ENCODE results near the gene SLC35A5. TPM values are rescaled to one million over a fixed set of nuclear protein-coding genes. Genes with fewer than 3 reads are reported as not detected.

SLC35A5 gene
- total and polyA plus RNA-seq, 9 donors, result 20.8 to 30.9 (median 25.0) TPM

DNA sequence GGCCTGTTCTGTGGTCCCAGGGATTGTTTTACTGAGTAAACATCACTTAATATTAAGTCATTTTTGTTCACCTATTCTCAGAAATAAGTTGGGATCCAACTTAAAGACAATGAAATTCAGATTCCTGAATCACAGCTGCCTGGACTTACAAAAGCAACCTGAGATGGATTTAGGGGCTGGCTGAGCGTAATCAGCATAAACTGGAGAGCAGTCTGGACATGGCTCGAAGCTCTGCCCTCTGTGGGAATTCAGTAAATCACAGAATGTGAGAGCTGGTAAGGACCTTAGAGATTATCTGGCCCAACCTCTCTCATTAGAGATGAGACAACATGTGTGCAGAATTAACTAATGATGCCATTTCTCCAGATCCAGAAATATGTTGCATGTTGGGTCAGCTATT, 55.4 kb downstream of the SLC35A5 start:
- WGBS (ENCODE audit: insufficient coverage), result no CpG with 5 or more reads among the region's 2 CpGs
- H3K4me3 ChIP-seq (ENCODE audit: low read length), result no peak overlapping the region
- H3K36me3 ChIP-seq (ENCODE audit: control insufficient read depth, insufficient read depth, low read length), result no peaks in the 10 kb centered on the region
- no peak for DNase-seq
- H3K27me3 ChIP-seq (ENCODE audit: control insufficient read depth, insufficient read depth, low read length), result no peaks in the 10 kb centered on the region
- H3K27ac ChIP-seq (ENCODE audit: low read length), result no peak overlapping the region
- H3K4me1 ChIP-seq (ENCODE audit: control insufficient read depth, insufficient read depth, low read length), result peaks cover 3% of the 10 kb centered on the region
- no peaks in the 10 kb centered on the region for H3K9me3 ChIP-seq (replicated peaks; ENCODE audit: control insufficient read depth, low read depth, low read length)

DNA sequence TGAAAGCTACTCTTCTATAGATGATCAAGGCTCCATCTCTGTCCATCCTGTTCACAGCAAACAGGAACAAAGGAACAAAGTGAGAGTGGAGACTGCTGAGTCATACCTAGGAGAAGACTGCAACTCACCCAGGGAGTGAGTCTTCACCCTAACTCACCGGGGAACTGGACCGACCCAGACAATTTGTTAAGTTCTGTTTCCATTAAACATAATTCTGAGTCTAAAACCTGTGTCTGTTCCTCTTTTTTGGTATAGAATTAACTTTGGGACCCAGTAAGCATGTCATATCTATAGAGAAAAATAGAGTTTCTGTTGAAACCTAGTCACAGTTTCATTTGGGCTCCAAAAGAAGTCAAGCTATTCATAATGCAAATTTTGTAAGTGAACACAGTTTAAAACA, 57.5 kb downstream of the SLC35A5 start:
- no CpG with 5 or more reads among the region's 2 CpGs for WGBS (ENCODE audit: insufficient coverage)
- Histone ChIP-seq H3K27ac (ENCODE audit: low read length) (no peak overlapping the region), H3K27me3 (ENCODE audit: control insufficient read depth, insufficient read depth, low read length) (no peaks in the 10 kb centered on the region), H3K9me3 (replicated peaks; ENCODE audit: control insufficient read depth, low read depth, low read length) (no peaks in the 10 kb centered on the region), H3K4me3 (ENCODE audit: low read length) (no peak overlapping the region), H3K4me1 (ENCODE audit: control insufficient read depth, insufficient read depth, low read length) (peaks cover 3% of the 10 kb centered on the region), H3K36me3 (ENCODE audit: control insufficient read depth, insufficient read depth, low read length) (no peaks in the 10 kb centered on the region)
- DNase-seq, result no peak

DNA sequence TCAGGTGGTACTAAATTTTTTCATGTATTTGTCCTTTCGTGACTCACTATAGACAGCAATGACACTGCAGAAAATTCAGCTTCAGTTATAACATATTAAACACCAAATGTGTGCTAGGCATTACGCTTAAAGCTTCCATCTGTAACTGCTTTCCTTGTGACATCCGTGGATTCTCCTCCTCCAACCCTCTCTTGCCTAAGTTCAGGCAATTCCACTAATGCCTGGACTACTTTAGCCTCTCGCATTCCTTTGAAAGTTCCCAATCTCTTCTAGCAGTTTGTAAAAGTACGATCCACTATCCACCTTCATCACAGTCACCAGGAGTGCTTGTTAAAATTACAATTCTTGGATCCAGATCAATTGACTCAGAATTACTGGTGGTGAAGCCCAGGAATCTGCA, 61.4 kb downstream of the SLC35A5 start:
- WGBS (ENCODE audit: insufficient coverage), result 89% methylated on average over 4 of the region's 5 CpGs
- no peak overlapping the region for H3K4me3 ChIP-seq (ENCODE audit: low read length)

DNA sequence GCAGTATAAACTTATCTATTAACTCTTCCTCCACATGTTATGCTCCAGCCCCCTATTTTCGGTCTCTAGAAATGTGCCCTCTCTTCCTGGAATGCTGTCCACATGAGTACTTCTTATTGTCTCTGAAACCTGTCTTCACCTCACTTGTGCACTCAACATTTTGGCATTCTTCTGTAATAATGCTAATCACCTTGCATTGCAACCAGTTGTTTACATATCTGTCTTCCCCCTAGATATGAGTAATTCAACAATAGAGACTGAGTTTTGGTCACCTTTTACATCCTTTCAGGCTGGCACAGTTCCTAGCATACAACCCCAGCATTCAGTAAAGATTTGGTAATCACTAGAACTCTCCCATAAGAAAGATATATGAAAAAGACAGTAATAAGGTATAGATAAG, 61.9 kb downstream of the SLC35A5 start:
- DNase-seq, result no peak
- no peaks in the 10 kb centered on the region for H3K27me3 ChIP-seq (ENCODE audit: control insufficient read depth, insufficient read depth, low read length)
- no peak overlapping the region for H3K4me3 ChIP-seq (ENCODE audit: low read length)
- no peaks in the 10 kb centered on the region for H3K9me3 ChIP-seq (replicated peaks; ENCODE audit: control insufficient read depth, low read depth, low read length)
- 89% methylated on average over 1 of the region's 1 CpG for WGBS (ENCODE audit: insufficient coverage)
- peaks cover 3% of the 10 kb centered on the region for H3K4me1 ChIP-seq (ENCODE audit: control insufficient read depth, insufficient read depth, low read length)
- H3K27ac ChIP-seq (ENCODE audit: low read length), result no peak overlapping the region
- no peaks in the 10 kb centered on the region for H3K36me3 ChIP-seq (ENCODE audit: control insufficient read depth, insufficient read depth, low read length)

More for the DNA sequence above, 61.4 kb downstream of the SLC35A5 start:
- no peak for DNase-seq
- no peaks in the 10 kb centered on the region for H3K27me3 ChIP-seq (ENCODE audit: control insufficient read depth, insufficient read depth, low read length)
- peaks cover 3% of the 10 kb centered on the region for H3K4me1 ChIP-seq (ENCODE audit: control insufficient read depth, insufficient read depth, low read length)
- H3K27ac ChIP-seq (ENCODE audit: low read length), result no peak overlapping the region
- no peaks in the 10 kb centered on the region for H3K36me3 ChIP-seq (ENCODE audit: control insufficient read depth, insufficient read depth, low read length)
- H3K9me3 ChIP-seq (replicated peaks; ENCODE audit: control insufficient read depth, low read depth, low read length), result no peaks in the 10 kb centered on the region

DNA sequence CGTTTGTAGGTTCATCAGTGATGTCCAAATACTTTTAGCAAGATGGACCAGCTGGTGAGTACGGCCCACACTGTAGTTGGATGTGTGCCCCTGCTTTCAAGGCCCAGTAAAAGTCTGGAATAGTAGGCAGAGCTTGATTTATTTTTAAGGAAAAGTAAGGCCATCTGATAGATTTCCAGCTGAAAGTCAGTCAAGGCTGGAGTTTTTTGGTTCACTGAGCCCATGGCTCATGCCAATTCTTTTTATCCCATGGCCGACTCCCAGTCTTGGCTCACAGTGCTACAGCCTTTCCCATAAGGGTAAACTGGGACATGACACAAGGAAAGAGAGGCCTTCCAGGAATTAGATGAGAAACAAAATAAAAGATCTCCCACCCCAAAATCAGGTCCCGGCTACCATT, 65.6 kb downstream of the SLC35A5 start:
- Histone ChIP-seq H3K9me3 (replicated peaks; ENCODE audit: control insufficient read depth, low read depth, low read length) (no peaks in the 10 kb centered on the region), H3K36me3 (ENCODE audit: control insufficient read depth, insufficient read depth, low read length) (no peaks in the 10 kb centered on the region), H3K27ac (ENCODE audit: low read length) (no peak overlapping the region), H3K4me3 (ENCODE audit: low read length) (no peak overlapping the region), H3K4me1 (ENCODE audit: control insufficient read depth, insufficient read depth, low read length) (peaks cover 6% of the 10 kb centered on the region), H3K27me3 (ENCODE audit: control insufficient read depth, insufficient read depth, low read length) (no peaks in the 10 kb centered on the region)
- 32% methylated on average over 2 of the region's 4 CpGs for WGBS (ENCODE audit: insufficient coverage)
- DNase-seq, result peak; percentile 82

DNA sequence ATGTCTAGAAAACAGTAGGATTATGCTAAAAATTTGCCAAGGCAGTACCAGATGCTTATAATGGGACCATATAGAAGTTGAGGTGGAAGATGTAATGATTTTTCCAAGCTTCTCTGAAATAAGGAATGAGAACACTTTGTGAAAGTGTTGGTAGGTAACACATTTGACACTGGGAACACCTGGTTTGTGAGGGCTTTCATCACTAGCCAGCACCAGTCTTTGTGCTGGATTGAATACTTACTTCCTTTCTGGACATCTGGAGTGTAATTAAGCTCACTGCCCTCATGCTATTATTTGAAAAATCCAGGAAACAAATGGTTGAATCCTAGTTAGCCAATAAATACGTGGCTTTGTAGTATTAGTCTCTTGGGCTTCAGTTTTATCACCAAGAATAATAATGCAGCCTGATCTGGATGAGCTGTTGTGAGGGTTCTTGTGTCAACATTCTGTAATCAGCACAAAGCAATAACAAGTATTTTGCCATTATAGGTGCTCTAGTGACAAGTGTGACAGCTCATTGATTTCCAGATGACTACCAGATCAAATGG, 66.1 kb downstream of the SLC35A5 start:
- Histone ChIP-seq H3K27ac (ENCODE audit: low read length) (no peak overlapping the region), H3K27me3 (ENCODE audit: control insufficient read depth, insufficient read depth, low read length) (no peaks in the 10 kb centered on the region), H3K4me1 (ENCODE audit: control insufficient read depth, insufficient read depth, low read length) (peaks cover 6% of the 10 kb centered on the region), H3K9me3 (replicated peaks; ENCODE audit: control insufficient read depth, low read depth, low read length) (no peaks in the 10 kb centered on the region), H3K4me3 (ENCODE audit: low read length) (no peak overlapping the region), H3K36me3 (ENCODE audit: control insufficient read depth, insufficient read depth, low read length) (no peaks in the 10 kb centered on the region)
- WGBS (ENCODE audit: insufficient coverage), result no CpG with 5 or more reads among the region's 1 CpG
- DNase-seq, result peak; percentile 72

DNA sequence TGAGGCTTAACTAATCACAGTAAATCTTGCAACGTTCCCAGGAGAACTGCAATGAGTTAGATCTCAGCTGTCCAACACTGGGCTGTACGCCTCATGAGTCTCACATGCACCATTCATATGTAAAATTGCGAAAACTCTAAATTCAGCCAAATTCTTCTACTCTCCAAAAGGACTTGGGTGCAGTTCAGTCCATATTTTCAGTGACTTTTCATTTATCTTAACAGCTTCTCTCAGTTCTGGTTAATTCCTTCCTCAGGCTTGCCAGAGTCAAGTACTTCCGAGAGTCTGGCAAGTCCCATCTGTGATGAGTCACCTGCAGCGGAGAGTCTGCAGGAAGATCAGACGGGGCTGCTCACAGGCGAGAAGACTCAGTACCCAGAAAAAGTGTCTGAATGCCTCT, 67.6 kb downstream of the SLC35A5 start:
- WGBS (ENCODE audit: insufficient coverage), result 18% methylated on average over 6 of the region's 7 CpGs
- Histone ChIP-seq H3K36me3 (ENCODE audit: control insufficient read depth, insufficient read depth, low read length) (no peaks in the 10 kb centered on the region), H3K4me1 (ENCODE audit: control insufficient read depth, insufficient read depth, low read length) (peaks cover 6% of the 10 kb centered on the region), H3K27ac (ENCODE audit: low read length) (no peak overlapping the region), H3K9me3 (replicated peaks; ENCODE audit: control insufficient read depth, low read depth, low read length) (no peaks in the 10 kb centered on the region), H3K4me3 (ENCODE audit: low read length) (no peak overlapping the region), H3K27me3 (ENCODE audit: control insufficient read depth, insufficient read depth, low read length) (no peaks in the 10 kb centered on the region)
- peak; percentile 96 for DNase-seq

DNA sequence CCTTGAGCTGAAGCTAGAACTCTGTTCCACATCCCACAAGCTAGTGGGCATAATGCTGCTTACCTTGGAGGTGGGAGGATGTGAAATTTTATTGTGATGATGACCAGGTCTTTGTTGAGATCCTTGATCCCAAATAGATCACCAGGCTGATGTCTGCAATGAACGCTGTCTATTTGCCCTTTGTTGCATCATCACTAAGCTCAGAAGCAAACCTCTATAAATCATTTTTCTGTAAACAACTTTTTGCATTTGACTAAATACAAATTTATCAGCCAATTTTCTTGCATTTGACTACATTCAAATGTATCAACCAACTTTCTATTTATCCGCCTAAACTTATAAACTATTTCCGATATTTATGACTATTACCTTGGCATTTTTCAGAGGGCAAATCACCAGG, 69.4 kb downstream of the SLC35A5 start:
- Histone ChIP-seq H3K27me3 (ENCODE audit: control insufficient read depth, insufficient read depth, low read length) (no peaks in the 10 kb centered on the region), H3K9me3 (replicated peaks; ENCODE audit: control insufficient read depth, low read depth, low read length) (no peaks in the 10 kb centered on the region), H3K4me3 (ENCODE audit: low read length) (no peak overlapping the region), H3K4me1 (ENCODE audit: control insufficient read depth, insufficient read depth, low read length) (peaks cover 6% of the 10 kb centered on the region), H3K36me3 (ENCODE audit: control insufficient read depth, insufficient read depth, low read length) (no peaks in the 10 kb centered on the region), H3K27ac (ENCODE audit: low read length) (no peak overlapping the region)
- WGBS (ENCODE audit: insufficient coverage), result 89% methylated on average over 1 of the region's 3 CpGs
- DNase-seq, result no peak

DNA sequence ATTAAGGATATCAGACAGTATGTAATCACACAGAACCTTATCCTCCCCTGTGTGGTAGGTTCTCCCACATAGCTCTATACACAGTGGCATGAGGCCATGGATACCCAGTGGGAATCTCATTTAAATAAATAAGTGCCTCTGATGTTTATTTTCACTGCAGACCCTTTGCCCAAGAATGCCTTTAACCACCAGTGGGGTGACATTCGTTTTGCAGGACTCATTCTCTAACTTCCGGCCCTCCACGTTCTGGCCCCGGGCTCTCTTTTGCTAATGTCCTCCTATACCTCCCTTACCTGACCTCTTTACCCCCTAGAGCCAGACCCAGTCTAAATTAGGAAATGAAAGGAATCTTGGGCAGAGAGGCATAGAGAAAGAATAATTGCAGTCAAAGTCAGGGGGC, 70.8 kb downstream of the SLC35A5 start:
- DNase-seq, result no peak
- H3K4me3 ChIP-seq (ENCODE audit: low read length), result no peak overlapping the region
- no peaks in the 10 kb centered on the region for H3K9me3 ChIP-seq (replicated peaks; ENCODE audit: control insufficient read depth, low read depth, low read length)
- no peaks in the 10 kb centered on the region for H3K27me3 ChIP-seq (ENCODE audit: control insufficient read depth, insufficient read depth, low read length)
- H3K4me1 ChIP-seq (ENCODE audit: control insufficient read depth, insufficient read depth, low read length), result peaks cover 3% of the 10 kb centered on the region
- H3K36me3 ChIP-seq (ENCODE audit: control insufficient read depth, insufficient read depth, low read length), result no peaks in the 10 kb centered on the region
- WGBS (ENCODE audit: insufficient coverage), result no CpG with 5 or more reads among the region's 4 CpGs
- H3K27ac ChIP-seq (ENCODE audit: low read length), result no peak overlapping the region

DNA sequence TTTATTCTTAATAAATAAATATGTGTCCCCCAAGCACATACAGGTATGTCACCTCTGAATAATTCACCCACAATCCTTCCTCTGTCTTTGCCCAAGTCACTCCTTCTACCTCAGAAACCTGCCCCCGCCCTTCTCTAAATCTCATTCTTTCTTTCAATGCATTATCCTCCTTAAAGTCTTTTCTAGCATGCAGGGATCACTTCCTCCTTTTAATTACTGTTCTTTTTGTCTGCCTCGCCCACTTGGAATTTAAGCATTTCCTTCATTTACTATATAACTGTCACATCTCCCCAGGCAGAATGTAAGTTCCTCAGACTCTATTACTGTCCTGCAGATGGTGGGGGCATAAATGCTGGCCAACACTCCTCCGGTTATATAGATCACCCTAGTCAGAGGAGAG, 71.3 kb downstream of the SLC35A5 start:
- no peaks in the 10 kb centered on the region for H3K27me3 ChIP-seq (ENCODE audit: control insufficient read depth, insufficient read depth, low read length)
- no peaks in the 10 kb centered on the region for H3K9me3 ChIP-seq (replicated peaks; ENCODE audit: control insufficient read depth, low read depth, low read length)
- H3K4me1 ChIP-seq (ENCODE audit: control insufficient read depth, insufficient read depth, low read length), result peaks cover 3% of the 10 kb centered on the region
- no peak overlapping the region for H3K4me3 ChIP-seq (ENCODE audit: low read length)
- no peak for DNase-seq
- no peaks in the 10 kb centered on the region for H3K36me3 ChIP-seq (ENCODE audit: control insufficient read depth, insufficient read depth, low read length)
- 87% methylated on average over 1 of the region's 3 CpGs for WGBS (ENCODE audit: insufficient coverage)
- no peak overlapping the region for H3K27ac ChIP-seq (ENCODE audit: low read length)

DNA sequence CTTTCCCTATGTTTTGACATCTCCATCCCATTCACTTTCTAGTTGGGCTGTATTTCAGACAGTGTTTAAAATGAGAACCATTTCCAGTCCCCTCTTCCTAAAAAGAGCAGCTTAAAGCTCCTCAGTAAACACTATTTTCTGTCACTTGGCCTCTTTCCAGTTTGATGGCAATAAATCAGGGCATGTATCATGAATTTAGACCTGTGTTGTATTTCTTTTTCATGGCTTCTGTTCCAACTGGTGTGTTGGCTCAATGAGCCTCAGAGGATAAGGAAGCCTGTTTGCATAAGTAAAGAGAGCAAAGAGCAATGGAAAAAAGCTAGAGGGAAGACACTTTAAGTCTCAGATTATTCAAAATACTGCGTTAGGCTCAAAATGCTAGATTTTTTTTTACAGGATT, 71.9 kb downstream of the SLC35A5 start:
- peak; percentile 70 for DNase-seq
- peaks cover 3% of the 10 kb centered on the region for H3K4me1 ChIP-seq (ENCODE audit: control insufficient read depth, insufficient read depth, low read length)
- H3K9me3 ChIP-seq (replicated peaks; ENCODE audit: control insufficient read depth, low read depth, low read length), result no peaks in the 10 kb centered on the region
- no peaks in the 10 kb centered on the region for H3K27me3 ChIP-seq (ENCODE audit: control insufficient read depth, insufficient read depth, low read length)
- H3K36me3 ChIP-seq (ENCODE audit: control insufficient read depth, insufficient read depth, low read length), result peaks cover 2% of the 10 kb centered on the region
- H3K27ac ChIP-seq (ENCODE audit: low read length), result no peak overlapping the region
- H3K4me3 ChIP-seq (ENCODE audit: low read length), result no peak overlapping the region
- WGBS (ENCODE audit: insufficient coverage), result no CpG with 5 or more reads among the region's 1 CpG

Data from muscle of leg (tissue), 11 donors.